KMS-11 (cell line): ENCODE results near the gene IL26.

Experiments used
- H2AFZ ChIP-seq: fragments of 200-600 bp; sonication (generic); 2 replicates; pipeline ENCODE4 v1.6.1; 2016; ENCODE audit warnings: antibody characterized with exemption, mixed run types, low read depth
- H3K27ac ChIP-seq: fragments of 200-600 bp; sonication (generic); 2 replicates; pipeline ENCODE4 v1.6.1; 2016; ENCODE audit warnings: mild to moderate bottlenecking, mixed run types
- H3K27me3 ChIP-seq: fragments of 200-600 bp; sonication (generic); 2 replicates; pipeline ENCODE4 v1.6.1; 2017; ENCODE audit warnings: mild to moderate bottlenecking, low read depth, mixed run types, moderate library complexity; ENCODE audit not compliant: insufficient read depth
- H3K36me3 ChIP-seq: fragments of 200-600 bp; sonication (generic); 2 replicates; pipeline ENCODE4 v1.6.1; 2017; ENCODE audit warnings: mild to moderate bottlenecking, mixed run types; ENCODE audit not compliant: insufficient read depth
- H3K4me1 ChIP-seq: fragments of 200-600 bp; sonication (generic); 2 replicates; pipeline ENCODE4 v1.6.1; 2016; ENCODE audit warnings: mild to moderate bottlenecking, low read depth, mixed run types; ENCODE audit not compliant: poor library complexity, severe bottlenecking
- H3K4me2 ChIP-seq: fragments of 200-600 bp; sonication (generic); 2 replicates; pipeline ENCODE4 v1.7.0; 2016; ENCODE audit warnings: mild to moderate bottlenecking, mixed run types
- H3K4me3 ChIP-seq: fragments of 200-600 bp; sonication (generic); IDR thresholded peaks from 2 replicates; pipeline ENCODE4 v1.6.1; 2017; ENCODE audit warnings: low read depth, low read length, mixed read lengths; ENCODE audit not compliant: insufficient read depth
- H3K79me2 ChIP-seq: fragments of 200-600 bp; sonication (generic); 2 replicates; pipeline ENCODE4 v1.6.1; 2016; ENCODE audit warnings: low read depth, mixed run types; ENCODE audit not compliant: insufficient read depth
- H3K9ac ChIP-seq: fragments of 200-600 bp; sonication (generic); 2 replicates; pipeline ENCODE4 v1.6.1; 2016; ENCODE audit warnings: mild to moderate bottlenecking, mixed run types
- H4K20me1 ChIP-seq: fragments of 200-600 bp; sonication (generic); 2 replicates; pipeline ENCODE4 v1.6.1; 2016; ENCODE audit warnings: mild to moderate bottlenecking, mixed run types; ENCODE audit not compliant: insufficient read depth
- CTCF ChIP-seq: fragments of 200-600 bp; sonication (generic); conservative IDR thresholded peaks from 2 replicates; pipeline ENCODE4 v1.6.1; 2017; ENCODE audit warnings: low read depth, mild to moderate bottlenecking, antibody characterized with exemption, low read length, moderate library complexity, mixed read lengths

IL26 gene

DNA sequence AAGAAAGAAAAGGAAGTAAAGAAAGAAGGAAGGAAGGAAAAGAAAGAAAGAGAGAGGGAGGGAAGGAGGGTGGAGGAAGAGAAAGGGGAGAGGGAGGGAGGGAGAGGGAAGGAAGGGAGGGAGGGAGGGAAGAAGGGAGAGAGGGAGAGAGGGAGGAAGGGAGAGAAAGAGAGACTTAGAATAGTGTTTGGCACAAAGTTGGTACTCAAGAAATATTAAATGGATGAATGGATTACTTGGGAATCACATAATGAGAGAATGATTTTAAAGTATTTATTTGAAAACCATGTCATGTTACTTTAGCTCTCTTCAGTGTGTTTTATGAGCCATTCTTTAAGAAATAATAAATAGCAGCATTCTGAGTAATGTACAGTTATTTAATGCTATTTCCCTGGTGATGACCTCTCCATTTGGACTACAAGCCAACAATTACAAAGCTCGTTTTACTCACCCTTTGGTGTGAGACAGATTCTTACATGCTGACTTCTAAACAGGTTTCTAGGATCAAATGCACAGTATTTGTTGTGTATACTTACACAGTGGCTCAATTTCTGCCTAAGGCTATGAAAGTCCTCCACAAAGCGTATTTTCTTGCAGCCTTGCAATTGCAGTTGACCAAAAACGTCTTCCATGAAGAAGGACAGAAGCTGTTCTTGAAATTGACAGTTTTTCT, 861 bp downstream of the IL26 start:
- Histone ChIP-seq H3K4me3 (no peak overlapping the region), H2AFZ (no peak overlapping the region), H3K27me3 (no peaks in the 10 kb centered on the region), H4K20me1 (no peaks in the 10 kb centered on the region), H3K9ac (no peak overlapping the region), H3K4me1 (peaks cover 10% of the 10 kb centered on the region), H3K36me3 (no peaks in the 10 kb centered on the region), H3K27ac (no peak overlapping the region), H3K4me2 (no peak overlapping the region), H3K79me2 (no peaks in the 10 kb centered on the region)
- TF ChIP-seq CTCF = no peak

DNA sequence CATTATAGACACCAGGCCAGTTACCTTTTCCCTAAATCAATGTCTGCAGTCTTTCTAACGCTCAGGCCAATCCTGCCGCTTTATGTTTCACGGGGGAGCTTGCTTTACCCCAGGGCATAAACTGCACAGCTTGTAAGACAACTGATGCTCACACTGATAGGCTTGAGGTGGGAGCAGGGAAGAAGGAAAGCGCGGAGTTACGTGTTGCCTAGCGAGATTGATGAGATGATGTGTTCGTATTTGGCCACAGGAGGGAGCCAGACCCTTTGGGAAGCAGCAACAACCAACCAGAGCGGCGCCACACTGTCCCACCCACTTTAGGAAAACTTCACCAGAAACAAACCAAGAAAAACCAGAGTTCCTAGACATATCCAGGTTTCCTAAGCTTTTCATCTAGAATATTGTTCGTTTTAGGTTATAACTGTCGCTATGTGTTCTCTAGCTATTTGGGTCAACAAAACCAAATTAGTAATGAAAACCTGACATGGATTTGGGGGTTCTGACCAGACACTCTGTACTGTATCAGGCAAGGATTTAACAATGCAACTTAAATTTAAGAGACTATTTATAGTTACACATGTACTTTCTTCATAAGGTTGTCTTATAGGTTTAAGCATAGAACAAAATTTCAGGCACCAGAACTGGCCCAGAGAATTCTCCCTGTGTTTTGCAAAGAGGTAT, 2.4 kb downstream of the IL26 start:
- Histone ChIP-seq H3K9ac (no peak overlapping the region), H3K4me2 (peak overlapping the region; percentile 38), H3K79me2 (no peaks in the 10 kb centered on the region), H3K4me3 (no peak overlapping the region), H3K4me1 (peaks cover 10% of the 10 kb centered on the region), H2AFZ (peak overlapping the region; percentile 55), H3K36me3 (no peaks in the 10 kb centered on the region), H3K27me3 (no peaks in the 10 kb centered on the region), H4K20me1 (no peaks in the 10 kb centered on the region), H3K27ac (no peak overlapping the region)
- TF ChIP-seq CTCF = peak; percentile 99

- no peak for TF ChIP-seq CTCF
- peaks cover 10% of the 10 kb centered on the region for H3K4me1 ChIP-seq
- H3K36me3 ChIP-seq = no peaks in the 10 kb centered on the region
- no peaks in the 10 kb centered on the region for H3K27me3 ChIP-seq
- H3K27ac ChIP-seq = no peak overlapping the region
- no peak overlapping the region for H3K9ac ChIP-seq
- no peak overlapping the region for H3K4me3 ChIP-seq
- no peaks in the 10 kb centered on the region for H3K79me2 ChIP-seq
- no peak overlapping the region for H3K4me2 ChIP-seq
- H4K20me1 ChIP-seq = no peaks in the 10 kb centered on the region
- no peak overlapping the region for H2AFZ ChIP-seq
Observed at GRCh38 chr12:68222326-68222725, 3.3 kb downstream of the IL26 start.

DNA sequence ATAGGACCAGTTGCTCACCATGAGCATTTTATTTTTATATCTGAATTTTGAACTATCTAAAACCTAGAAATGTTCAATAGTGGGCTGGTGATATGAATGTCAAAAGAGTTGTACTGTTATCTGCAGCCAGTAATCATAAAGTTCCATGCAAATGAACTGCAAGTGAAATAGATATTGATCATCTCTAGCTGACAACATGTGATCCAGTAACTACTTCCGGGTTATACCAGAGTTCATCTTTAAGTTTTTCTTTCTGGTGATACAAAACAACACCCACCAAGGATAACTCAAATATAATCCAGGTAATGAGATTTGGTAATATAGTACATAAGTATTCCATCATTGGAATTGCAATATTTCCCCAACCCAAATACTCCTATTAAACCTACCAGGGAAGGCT, 4.1 kb downstream of the IL26 start:
- Histone ChIP-seq H3K4me1 (peaks cover 10% of the 10 kb centered on the region), H3K27me3 (no peaks in the 10 kb centered on the region), H3K36me3 (no peaks in the 10 kb centered on the region), H3K9ac (no peak overlapping the region), H3K79me2 (no peaks in the 10 kb centered on the region), H3K4me3 (no peak overlapping the region), H4K20me1 (no peaks in the 10 kb centered on the region), H3K27ac (no peak overlapping the region), H2AFZ (no peak overlapping the region), H3K4me2 (no peak overlapping the region)
- TF ChIP-seq CTCF = no peak
